ENCODE measurements around the gene SOCS2.
"Not testable (repeated sequence)": the region's sequence is repeated elsewhere in the genome, so short reads cannot be mapped to it uniquely, and the experiment has no call there.

SOCS2 gene

GRCh38 chr12:93550748-93551611 lies 21.5 kb upstream of the SOCS2 start:
- Histone ChIP-seq H3K4me1 (ENCODE audit: insufficient read depth, insufficient read length) (no peaks in the 10 kb centered on the region), H3K4me3 (ENCODE audit: insufficient read length, low read depth) (no peak overlapping the region), H3K27me3 (ENCODE audit: insufficient read depth, insufficient read length) (no peaks in the 10 kb centered on the region), H3K9me3 (ENCODE audit: insufficient read depth, low read length) (no peaks in the 10 kb centered on the region), H3K36me3 (ENCODE audit: insufficient read depth, insufficient read length, low read length) (no peaks in the 10 kb centered on the region), H3K9ac (ENCODE audit: insufficient read length, low read depth) (no peak overlapping the region)
- no peak for TF ChIP-seq SUZ12 (IDR thresholded peaks at IDR 0.05; ENCODE audit: extremely low read depth, insufficient read depth, insufficient read length)
- TF ChIP-seq YY1 (IDR thresholded peaks at IDR 0.05; ENCODE audit: insufficient read depth, insufficient read length): no peak
- TF ChIP-seq ZNF274 (IDR thresholded peaks at IDR 0.05; ENCODE audit: low read depth, low read length): no peak
- no peak for DNase-seq (ENCODE audit: low read depth, low spot score)

GRCh38 chr12:93552427-93552826 lies 20.0 kb upstream of the SOCS2 start:
- Histone ChIP-seq H3K27me3 (ENCODE audit: insufficient read depth, insufficient read length) (no peaks in the 10 kb centered on the region), H3K4me1 (ENCODE audit: insufficient read depth, insufficient read length) (no peaks in the 10 kb centered on the region), H3K9ac (ENCODE audit: insufficient read length, low read depth) (no peak overlapping the region), H3K9me3 (ENCODE audit: insufficient read depth, low read length) (no peaks in the 10 kb centered on the region), H3K36me3 (ENCODE audit: insufficient read depth, insufficient read length, low read length) (no peaks in the 10 kb centered on the region), H3K4me3 (ENCODE audit: insufficient read length, low read depth) (no peak overlapping the region)
- no peak for TF ChIP-seq SUZ12 (IDR thresholded peaks at IDR 0.05; ENCODE audit: extremely low read depth, insufficient read depth, insufficient read length)
- TF ChIP-seq YY1 (IDR thresholded peaks at IDR 0.05; ENCODE audit: insufficient read depth, insufficient read length): no peak
- no peak for TF ChIP-seq ZNF274 (IDR thresholded peaks at IDR 0.05; ENCODE audit: low read depth, low read length)
- no peak for DNase-seq (ENCODE audit: low read depth, low spot score)

- not testable (repeated sequence) for DNase-seq (ENCODE audit: low read depth, low spot score); H3K36me3 ChIP-seq (ENCODE audit: insufficient read depth, insufficient read length, low read length); H3K4me1 ChIP-seq (ENCODE audit: insufficient read depth, insufficient read length); H3K9ac ChIP-seq (ENCODE audit: insufficient read length, low read depth); H3K27me3 ChIP-seq (ENCODE audit: insufficient read depth, insufficient read length); H3K9me3 ChIP-seq (ENCODE audit: insufficient read depth, low read length); H3K4me3 ChIP-seq (ENCODE audit: insufficient read length, low read depth)
These were observed 14.6 kb upstream of the SOCS2 start for GRCh38 chr12:93557879-93558278.

GRCh38 chr12:93558685-93559084 lies 13.8 kb upstream of the SOCS2 start:
- not testable (repeated sequence) for H3K9ac ChIP-seq (ENCODE audit: insufficient read length, low read depth); H3K27me3 ChIP-seq (ENCODE audit: insufficient read depth, insufficient read length); DNase-seq (ENCODE audit: low read depth, low spot score); H3K4me3 ChIP-seq (ENCODE audit: insufficient read length, low read depth); H3K9me3 ChIP-seq (ENCODE audit: insufficient read depth, low read length); H3K4me1 ChIP-seq (ENCODE audit: insufficient read depth, insufficient read length); H3K36me3 ChIP-seq (ENCODE audit: insufficient read depth, insufficient read length, low read length)

- H3K27me3 ChIP-seq (ENCODE audit: insufficient read depth, insufficient read length): no peaks in the 10 kb centered on the region
- peaks cover 2% of the 10 kb centered on the region for H3K4me1 ChIP-seq (ENCODE audit: insufficient read depth, insufficient read length)
- TF ChIP-seq YY1 (IDR thresholded peaks at IDR 0.05; ENCODE audit: insufficient read depth, insufficient read length): no peak
- no peak for TF ChIP-seq ZNF274 (IDR thresholded peaks at IDR 0.05; ENCODE audit: low read depth, low read length)
- TF ChIP-seq SUZ12 (IDR thresholded peaks at IDR 0.05; ENCODE audit: extremely low read depth, insufficient read depth, insufficient read length): no peak
- H3K9ac ChIP-seq (ENCODE audit: insufficient read length, low read depth): no peak overlapping the region
- H3K9me3 ChIP-seq (ENCODE audit: insufficient read depth, low read length): peaks cover 2% of the 10 kb centered on the region; the same call in 1 of the 2 replicates
- DNase-seq (ENCODE audit: low read depth, low spot score): no peak
- peaks cover 38% of the 10 kb centered on the region for H3K36me3 ChIP-seq (ENCODE audit: insufficient read depth, insufficient read length, low read length)
- H3K4me3 ChIP-seq (ENCODE audit: insufficient read length, low read depth): no peak overlapping the region
These were observed 8.5 kb upstream of the SOCS2 start for GRCh38 chr12:93563807-93564538.

- no peak for TF ChIP-seq YY1 (IDR thresholded peaks at IDR 0.05; ENCODE audit: insufficient read depth, insufficient read length)
- TF ChIP-seq SUZ12 (IDR thresholded peaks at IDR 0.05; ENCODE audit: extremely low read depth, insufficient read depth, insufficient read length): no peak
- TF ChIP-seq ZNF274 (IDR thresholded peaks at IDR 0.05; ENCODE audit: low read depth, low read length): no peak
- no peak overlapping the region for H3K9ac ChIP-seq (ENCODE audit: insufficient read length, low read depth)
- H3K27me3 ChIP-seq (ENCODE audit: insufficient read depth, insufficient read length): no peaks in the 10 kb centered on the region
- no peaks in the 10 kb centered on the region for H3K9me3 ChIP-seq (ENCODE audit: insufficient read depth, low read length)
- no peak overlapping the region for H3K4me3 ChIP-seq (ENCODE audit: insufficient read length, low read depth)
- H3K36me3 ChIP-seq (ENCODE audit: insufficient read depth, insufficient read length, low read length): peaks cover 38% of the 10 kb centered on the region
- peaks cover 2% of the 10 kb centered on the region for H3K4me1 ChIP-seq (ENCODE audit: insufficient read depth, insufficient read length)
- no peak for DNase-seq (ENCODE audit: low read depth, low spot score)
These were observed 6.7 kb upstream of the SOCS2 start for GRCh38 chr12:93565760-93566159.

- TF ChIP-seq YY1 (IDR thresholded peaks at IDR 0.05; ENCODE audit: insufficient read depth, insufficient read length): no peak
- no peak for TF ChIP-seq SUZ12 (IDR thresholded peaks at IDR 0.05; ENCODE audit: extremely low read depth, insufficient read depth, insufficient read length)
- no peak for TF ChIP-seq ZNF274 (IDR thresholded peaks at IDR 0.05; ENCODE audit: low read depth, low read length)
- H3K27me3 ChIP-seq (ENCODE audit: insufficient read depth, insufficient read length): no peaks in the 10 kb centered on the region
- no peaks in the 10 kb centered on the region for H3K9me3 ChIP-seq (ENCODE audit: insufficient read depth, low read length)
- H3K9ac ChIP-seq (ENCODE audit: insufficient read length, low read depth): no peak overlapping the region
- H3K36me3 ChIP-seq (ENCODE audit: insufficient read depth, insufficient read length, low read length): peaks cover 38% of the 10 kb centered on the region
- DNase-seq (ENCODE audit: low read depth, low spot score): no peak
- no peak overlapping the region for H3K4me3 ChIP-seq (ENCODE audit: insufficient read length, low read depth)
- H3K4me1 ChIP-seq (ENCODE audit: insufficient read depth, insufficient read length): peaks cover 2% of the 10 kb centered on the region
These were observed 5.3 kb upstream of the SOCS2 start for GRCh38 chr12:93567174-93567573.
